Bronchial smooth muscle cell (primary cell): Measurements from ENCODE around the gene CREB5. TPM values are rescaled to one million over a fixed set of nuclear protein-coding genes. Genes with fewer than 3 reads are reported as not detected.

Experiments used
- total RNA-seq: library from RNA; depleted of rRNA; stranded (reverse); fragments of >200 nt; gene quantifications from 2 replicates; pipeline ENCODE4 v1.2.1, GENCODE V29; 2014

Gene CREB5
- total RNA-seq, result 2.7 and 15.9 TPM in 2 replicates

GRCh38 chr7:28411876-28412662 lies at the start of gene CREB5:
Gene CREB5, plus strand, starts transcription at chr7:28412518. Its CDS starts 397 bp downstream, at chr7:28412915.

Other genes starting within 250 kb of the CREB5 start
- gene JAZF1, start 231.7 kb upstream of the CREB5 start, total RNA-seq, result 5.9 and 6.0 TPM in 2 replicates